HG03457 (cell line): ENCODE measurements around the gene CCDC174.
"Not testable (repeated sequence)": the region's sequence is repeated elsewhere in the genome, so short reads cannot be mapped to it uniquely, and the experiment has no call there.

Source experiments
- ATAC-seq: cut with Tn5 transposase; IDR thresholded peaks from one replicate; pipeline ENCODE4 v1.9.1; 2021; ENCODE audit warnings: moderate number of reproducible peaks; ENCODE audit not compliant: unreplicated experiment

CCDC174 gene

DNA sequence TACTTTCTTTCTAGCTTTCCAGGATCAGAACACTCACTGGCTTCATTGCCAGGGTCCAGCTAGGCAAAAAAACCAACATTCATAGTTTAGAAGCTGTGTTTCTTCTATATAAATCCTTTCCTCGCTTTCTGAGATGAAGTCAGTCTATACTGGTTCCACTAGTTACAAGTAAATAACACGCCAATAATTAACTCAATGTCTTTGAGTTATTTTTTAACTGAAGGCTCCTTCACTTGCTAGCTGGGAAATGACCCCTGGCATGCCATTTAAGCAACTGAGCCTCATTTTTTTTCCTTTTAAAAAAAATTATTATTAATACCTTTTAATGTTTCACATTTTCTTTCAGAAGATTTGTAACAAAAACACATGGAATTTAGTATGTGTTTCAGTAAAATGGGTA is 2.1 kb upstream of the CCDC174 start:
- ATAC-seq = no peak

DNA sequence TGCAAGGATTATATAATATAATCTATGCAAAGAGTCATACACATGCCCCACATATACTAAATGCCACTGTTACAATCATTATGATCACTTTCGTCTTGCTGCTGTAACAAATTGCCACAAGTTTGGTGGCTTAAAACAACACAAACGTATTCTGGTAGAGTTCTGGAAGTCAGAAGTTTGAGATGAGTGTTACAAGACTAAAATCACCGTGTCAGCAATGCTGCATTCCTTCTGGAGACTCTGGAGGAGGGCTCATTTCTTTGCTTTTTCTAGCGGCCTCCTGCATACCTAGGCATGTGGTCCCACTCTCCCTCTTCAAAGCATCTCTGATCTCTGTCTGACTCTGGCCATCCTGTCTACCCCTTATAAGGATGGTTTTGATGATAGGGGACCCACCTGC is 1.4 kb upstream of the CCDC174 start:
- no peak for ATAC-seq

DNA sequence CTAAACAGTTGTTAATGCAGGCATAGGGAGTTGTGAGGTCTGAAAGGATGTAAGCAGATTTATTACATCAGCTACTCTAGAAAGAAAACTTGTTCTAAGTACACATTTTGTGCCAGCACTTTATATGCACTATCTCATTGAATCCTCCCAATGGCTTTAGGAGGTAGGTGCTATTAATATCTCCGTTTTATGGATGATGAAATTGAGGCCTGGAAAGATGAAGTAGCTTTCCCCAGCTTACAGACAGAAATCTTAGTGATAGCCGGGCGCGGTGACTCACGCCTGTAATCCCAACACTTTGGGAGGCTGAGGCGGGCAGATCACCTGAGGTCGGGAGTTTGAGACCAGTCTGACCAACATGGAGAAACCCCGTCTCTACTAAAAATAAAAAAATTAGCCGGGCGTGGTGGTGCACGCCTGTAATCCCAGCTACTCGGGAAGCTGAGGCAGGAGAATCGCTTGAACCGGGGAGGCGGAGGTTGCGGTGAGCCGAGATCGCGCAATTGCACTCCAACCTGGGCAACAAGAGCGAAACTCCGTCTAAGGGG is 872 bp downstream of the CCDC174 start:
- ATAC-seq = not testable (repeated sequence)

DNA sequence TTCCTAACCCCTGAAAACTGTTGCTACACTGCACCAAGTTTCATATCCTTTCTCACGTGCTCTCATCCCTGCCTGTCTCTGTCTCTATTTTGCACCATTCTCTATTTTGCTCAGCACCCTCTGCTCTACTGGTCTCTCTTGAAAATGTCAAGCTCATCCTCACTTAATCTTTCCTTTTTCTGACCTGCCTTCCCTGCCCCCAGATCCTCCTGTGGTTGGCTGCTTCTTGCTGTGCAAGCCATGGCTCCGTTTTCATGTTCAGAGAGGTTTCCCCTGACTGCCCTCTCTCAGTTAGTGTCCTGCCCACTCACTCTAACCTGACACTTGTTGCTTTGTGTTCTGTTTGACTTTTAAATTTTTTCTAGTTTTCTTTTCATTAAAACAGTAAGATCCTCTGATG is 6.0 kb downstream of the CCDC174 start:
- ATAC-seq = no peak

DNA sequence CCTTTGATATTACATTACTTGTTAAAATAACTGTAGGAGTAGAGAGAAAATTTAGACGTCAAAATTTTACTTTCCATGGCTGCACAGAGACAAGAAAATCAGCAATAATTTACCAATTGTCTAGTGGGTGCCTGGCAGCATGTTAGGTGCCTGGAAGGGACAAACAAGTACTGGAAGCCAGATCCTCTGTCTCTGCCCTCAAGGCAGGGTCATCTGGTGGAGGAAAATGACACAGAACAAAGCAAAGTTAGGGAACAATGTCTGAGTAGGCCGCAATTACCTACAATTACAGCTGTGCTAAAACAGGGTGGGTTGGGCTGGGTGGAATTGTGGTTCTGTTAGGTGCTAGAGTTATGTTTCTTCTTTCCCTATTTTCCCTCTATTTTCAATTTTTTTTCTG is 7.4 kb downstream of the CCDC174 start:
- ATAC-seq = no peak

DNA sequence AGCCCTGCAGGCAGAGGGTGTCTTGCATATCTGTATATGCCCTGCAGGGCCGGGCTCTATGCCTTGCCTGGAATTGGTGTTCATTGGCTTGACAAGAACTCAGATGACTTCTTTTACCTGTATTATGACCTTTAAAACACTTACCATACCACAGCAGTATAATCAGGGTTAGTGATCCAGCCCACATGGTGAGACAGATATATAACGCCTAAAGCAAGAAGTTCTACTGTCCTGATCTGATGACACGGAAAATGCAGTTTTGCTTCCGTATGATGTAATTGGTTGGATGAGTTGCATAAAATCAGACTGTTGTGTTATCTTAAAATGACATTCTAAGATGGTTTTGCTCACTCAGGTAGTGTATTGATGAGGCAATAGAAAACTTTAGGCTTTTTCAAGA is 9.4 kb downstream of the CCDC174 start:
- ATAC-seq = no peak

DNA sequence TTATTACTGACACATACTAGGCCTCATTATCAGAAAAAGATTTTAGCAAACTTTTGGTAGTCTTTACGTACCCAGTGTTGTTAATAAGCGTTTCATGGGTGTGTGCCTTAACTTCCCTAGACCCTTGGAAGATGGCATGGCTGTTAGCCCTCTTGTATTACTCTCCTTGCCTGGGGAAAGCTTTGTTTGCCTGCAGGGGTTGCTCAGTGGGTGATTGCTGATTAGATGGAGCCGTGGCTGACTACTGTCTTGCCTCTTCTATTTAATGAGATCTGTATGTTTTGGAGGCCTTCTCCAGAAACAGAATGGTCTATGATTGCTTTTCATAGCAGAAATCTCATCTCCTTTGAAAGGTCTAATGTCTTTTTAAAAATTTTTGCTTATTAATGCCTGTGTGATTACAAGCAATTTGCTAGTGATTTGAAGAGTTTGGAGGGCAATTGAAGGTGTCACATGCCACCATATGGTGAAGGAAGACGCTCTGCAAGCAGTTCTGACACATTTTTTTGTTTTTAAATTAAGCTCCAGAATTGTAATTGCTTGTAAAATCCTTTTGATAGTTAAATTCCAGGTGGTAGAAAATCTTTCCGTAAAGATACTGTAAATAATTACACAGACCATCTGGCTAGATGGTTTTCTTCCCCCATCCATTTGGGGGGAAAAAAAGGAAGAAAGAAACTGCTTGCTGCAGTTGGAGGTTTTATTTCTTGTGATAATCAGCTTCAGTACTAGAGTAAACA is 12.0 kb downstream of the CCDC174 start:
- ATAC-seq = no peak

DNA sequence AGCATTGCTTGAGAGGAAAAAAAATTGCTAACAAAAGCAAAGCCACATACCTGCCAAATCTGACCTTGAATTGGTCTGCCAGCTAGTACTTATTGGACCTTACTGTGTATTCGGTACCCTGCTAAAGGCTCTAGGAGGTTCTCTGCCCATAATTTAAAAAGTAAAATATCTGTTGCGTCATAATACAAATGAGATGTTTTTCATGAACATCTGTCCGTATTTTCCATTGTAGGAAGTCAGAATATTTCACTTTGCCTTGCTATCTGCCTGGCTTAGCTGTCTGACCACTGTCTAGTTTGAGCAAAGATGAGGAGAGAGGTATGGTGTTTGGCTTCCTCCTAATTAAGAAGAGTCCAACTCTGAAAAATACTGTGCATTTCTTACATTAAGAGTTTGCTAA is 12.6 kb downstream of the CCDC174 start:
- no peak for ATAC-seq

DNA sequence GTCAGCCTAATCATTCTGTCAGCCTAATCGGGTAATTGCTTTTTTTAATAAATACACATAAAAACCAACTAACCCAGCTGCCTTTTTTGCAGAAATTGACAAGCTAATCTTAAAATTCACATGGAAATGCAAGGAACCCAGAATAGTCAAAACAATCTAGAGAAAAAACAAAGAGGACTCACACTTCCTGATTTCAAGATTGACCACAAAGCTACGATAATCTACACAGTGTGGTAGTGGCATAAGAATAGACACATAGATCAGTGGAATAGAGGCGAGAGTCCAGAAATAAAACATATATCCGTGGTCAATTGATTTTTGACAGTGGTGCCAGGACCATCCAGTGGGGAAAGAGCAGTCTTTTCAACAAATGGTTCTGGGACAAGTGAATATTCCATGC is 21.0 kb downstream of the CCDC174 start:
- ATAC-seq = no peak

DNA sequence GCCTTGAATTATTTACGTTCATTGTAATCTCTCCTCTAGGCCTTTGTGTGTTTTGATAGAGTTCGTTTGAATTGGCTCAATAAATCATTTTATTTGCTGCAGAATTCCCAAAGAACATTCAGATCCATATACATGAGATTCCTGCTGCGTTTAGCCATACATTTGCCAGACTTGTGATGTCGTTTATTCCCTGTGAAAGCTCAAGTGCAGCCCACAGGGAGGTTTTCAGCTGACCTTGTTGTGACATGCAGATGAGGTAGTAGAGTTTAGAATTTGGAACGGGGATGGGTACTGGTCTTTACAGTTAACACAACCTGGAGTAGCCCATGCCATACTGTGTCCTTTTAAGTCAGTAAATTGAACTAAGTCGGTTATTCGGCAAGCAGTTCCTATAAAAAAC is 23.3 kb downstream of the CCDC174 start, which contains the start of gene C3orf20:
Gene C3orf20 (plus strand): TSS at position 301 of the 400 bp plus-strand sequence. CDS start 7,573 bp downstream, outside the sequence.
- no peak for ATAC-seq

DNA sequence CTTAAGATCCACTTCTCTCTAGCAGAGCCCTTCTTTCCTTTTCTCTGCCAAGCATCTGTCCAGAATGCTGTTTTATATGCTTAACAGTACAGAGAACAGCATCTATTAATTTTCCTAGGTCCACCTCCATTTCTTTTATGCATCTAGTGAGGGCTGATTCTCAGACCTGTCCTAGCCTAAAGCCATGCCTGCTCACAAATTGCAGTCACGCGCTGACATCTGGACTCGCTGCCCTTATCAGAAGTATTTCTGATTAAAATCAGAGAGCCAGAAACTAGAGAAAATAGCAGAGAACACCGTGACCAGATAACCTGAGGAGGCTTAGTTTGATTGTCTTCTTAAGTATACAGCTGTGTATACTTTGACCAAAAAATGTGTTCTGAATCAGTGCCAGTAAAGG is 25.3 kb downstream of the CCDC174 start:
- ATAC-seq = no peak

DNA sequence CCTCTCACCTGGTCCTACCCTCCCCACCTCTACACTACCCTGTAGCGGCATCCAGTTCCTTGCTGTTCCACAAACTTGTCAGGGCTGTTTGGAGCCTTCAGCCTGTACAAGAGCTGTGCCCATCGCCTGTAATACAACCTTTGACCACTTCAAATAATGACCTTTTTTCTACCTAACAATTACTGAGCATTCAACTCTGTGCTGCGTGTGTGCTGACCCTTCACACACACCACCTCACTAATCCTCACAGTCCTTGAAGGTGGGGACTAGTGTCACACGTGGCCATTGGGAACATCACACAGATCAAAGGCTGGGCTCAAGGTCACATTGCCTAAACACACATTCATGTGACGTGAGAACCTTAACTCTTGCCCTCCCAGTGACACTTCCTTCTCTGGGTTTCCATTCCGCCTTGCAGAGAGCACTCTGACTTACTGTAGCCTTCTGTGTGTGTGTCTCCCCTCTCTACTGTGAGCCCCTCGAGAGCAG is 26.5 kb downstream of the CCDC174 start:
- no peak for ATAC-seq

DNA sequence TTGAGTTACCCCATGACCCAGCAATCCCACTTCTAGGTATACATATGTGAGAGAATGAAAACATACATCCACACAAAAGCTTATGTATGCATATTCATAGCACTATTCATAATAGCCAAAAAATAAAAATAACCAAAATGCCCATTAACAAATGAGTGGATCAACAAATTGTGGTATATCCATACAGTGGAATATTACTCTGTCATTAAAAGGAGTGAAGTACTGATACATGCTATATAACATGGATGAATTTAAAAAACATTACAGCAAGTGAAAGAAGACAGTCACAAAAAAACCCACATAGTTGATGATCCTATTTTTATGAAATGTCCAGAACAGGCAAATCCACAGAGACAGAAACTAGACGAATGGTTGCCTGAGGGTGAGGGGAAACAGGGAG is 28.6 kb downstream of the CCDC174 start:
- ATAC-seq = no peak

DNA sequence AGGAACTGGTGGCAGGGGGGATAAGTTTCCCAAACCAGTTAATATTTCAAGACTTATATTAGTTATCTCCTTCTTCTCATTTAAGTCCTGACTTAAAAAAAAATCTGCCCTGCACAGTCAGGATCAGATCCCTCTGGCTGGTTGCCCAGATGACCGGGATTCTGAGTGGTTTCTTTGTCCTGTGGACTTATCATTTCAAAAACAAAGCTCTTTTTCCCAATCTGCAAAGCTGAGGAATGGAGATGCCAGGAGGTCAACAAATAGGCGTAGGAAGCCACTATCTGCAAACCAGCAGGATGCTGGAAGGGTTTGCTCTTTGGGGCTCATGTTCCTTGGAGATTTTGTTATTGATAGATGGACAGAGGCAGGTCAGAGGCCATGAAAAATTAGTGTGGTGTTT is 29.2 kb downstream of the CCDC174 start:
- ATAC-seq = no peak

DNA sequence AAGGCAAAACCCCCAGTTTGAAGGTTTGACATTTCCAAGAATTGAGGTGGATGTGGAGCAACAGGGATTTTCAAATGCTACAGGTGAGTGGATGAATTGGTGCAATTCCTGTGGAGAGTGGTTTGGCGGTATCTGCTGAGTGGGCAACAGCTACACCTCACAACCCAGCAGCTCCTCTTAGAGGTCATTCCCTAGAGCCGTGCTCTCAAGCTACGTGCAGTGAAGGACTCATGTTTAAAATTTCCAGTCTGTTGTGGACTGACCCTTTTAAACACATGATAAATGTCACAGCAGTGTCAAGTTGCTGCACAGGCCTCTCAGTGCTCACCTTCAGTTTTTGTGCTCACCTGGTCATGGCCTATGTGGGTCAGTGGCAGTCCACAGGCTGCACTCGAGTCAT is 32.9 kb downstream of the CCDC174 start:
- no peak for ATAC-seq

DNA sequence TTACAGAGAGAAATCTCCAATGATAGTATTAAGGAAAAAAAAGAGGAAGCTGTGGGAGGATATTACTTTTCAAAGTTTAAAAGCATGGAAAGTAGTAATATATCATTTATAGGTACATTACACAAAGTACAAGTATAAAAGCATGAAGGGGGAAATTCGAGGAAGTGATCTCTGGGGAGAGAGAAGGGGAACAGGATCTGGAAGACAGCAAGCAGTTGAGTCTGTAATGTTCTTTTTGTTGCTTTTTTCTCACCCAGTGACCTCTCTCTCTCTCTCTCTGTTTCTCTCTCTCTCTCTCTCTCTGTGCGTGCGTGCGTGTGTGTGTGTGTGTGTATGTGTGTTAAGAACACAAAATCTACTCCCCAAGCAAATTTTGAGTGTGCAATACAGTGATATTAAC is 33.6 kb downstream of the CCDC174 start:
- ATAC-seq = no peak

DNA sequence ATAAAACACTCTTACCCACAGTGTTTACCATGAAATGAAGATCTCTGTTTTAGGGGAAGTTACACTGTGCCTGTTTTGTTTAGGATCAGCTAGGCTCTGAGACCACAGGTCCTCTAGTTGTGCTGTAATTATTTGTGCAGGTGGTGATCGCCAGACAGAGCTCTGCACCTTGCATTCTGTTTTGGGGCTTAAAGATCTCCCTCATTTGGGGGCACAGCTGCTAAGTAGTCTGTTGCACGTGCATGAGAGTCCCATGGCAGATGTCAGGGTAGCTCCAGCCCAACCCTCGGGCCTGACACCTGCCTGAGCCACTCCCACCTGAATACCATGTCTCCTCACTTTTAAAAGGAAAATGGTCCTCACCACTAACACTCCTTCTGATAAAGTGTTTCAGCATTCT is 35.8 kb downstream of the CCDC174 start:
- ATAC-seq = no peak

DNA sequence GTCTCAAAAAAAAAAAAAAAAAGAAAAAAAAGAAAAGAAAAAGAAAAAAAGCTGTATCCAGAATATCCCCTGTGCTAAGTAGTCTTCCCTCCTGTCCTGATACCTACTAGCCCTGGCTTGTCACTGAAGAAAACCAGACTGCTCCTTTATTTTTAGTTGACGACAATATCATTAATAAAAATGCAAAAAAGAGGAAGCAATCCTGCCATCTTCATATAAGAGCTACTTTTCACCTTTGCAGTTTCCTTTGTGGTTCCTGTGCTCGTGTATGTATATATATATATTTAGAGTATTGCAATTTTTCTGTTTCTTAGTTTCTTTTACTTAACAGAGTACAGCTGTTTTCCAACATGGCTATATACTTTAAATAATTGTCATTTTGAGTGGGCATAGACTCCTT is 37.0 kb downstream of the CCDC174 start:
- ATAC-seq = no peak

DNA sequence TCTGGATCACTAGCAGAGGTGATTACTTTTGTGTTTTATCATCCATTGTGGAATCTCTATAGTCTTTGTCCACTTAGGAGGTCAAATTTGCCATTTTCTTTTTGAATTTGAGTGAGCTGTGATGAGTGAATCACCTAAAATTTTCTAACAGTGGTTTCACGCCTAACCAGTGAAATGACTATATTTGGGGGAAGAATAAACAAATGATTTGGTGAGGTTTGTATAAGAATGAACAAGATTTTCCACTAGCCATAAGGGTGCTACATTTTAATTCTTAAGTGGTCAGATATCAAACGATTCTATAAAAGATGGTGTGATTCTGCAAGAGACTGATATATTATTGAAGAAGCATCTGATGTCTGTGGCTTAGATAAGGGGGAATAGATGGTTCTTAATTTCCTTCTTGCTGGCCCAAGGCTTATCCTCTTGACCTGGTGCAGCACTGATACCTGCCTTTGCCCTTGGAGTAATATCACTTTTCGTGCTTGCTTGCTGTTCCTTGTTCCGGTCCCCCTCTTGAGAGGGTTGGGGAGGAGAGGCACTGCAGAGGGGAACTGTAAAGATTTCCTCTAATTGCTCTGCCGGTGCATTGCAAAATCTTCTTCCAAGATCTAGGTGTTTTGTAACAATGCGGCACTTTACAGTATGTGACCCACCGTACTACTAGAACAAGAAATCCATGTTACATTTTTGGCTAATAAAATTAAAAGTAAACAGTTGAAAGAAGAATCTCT is 37.9 kb downstream of the CCDC174 start:
- no peak for ATAC-seq

DNA sequence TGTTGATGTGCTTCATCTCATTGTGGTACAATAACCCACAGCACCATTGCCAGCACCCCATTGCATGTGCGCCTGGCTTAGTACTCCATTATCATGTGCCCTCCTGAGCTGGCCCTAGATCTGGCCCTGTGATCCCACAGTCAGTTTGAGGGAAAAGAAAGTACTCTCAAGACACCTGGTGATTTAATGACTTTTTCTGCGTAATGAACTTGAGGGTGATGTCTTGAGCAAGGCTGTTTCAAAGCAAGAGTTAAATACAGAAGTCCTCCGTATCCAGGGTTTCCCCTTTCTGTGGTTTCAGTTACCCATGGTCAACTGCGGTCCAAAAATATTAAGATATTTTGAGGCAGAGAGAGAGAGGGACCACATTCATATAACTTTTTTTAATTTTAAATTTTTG is 39.7 kb downstream of the CCDC174 start:
- ATAC-seq = peak; percentile 51

DNA sequence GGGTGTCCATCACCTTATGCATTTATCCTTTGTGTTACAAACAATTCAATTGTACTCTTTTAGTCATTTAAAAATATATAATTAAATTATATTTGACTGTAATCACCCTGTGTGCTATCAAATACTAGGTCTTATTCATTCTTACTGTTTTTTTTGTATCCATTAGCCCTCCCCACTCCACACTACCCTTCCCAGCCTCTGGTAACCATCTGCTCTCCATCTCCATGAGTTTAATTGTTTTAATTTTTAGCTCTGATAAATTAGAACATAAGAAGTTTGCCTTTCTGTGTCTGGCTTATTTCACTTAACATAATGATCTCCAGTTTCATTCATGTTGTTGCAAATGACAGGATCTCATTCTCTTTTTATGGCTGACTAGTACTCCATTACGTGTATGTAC is 40.2 kb downstream of the CCDC174 start:
- no peak for ATAC-seq

DNA sequence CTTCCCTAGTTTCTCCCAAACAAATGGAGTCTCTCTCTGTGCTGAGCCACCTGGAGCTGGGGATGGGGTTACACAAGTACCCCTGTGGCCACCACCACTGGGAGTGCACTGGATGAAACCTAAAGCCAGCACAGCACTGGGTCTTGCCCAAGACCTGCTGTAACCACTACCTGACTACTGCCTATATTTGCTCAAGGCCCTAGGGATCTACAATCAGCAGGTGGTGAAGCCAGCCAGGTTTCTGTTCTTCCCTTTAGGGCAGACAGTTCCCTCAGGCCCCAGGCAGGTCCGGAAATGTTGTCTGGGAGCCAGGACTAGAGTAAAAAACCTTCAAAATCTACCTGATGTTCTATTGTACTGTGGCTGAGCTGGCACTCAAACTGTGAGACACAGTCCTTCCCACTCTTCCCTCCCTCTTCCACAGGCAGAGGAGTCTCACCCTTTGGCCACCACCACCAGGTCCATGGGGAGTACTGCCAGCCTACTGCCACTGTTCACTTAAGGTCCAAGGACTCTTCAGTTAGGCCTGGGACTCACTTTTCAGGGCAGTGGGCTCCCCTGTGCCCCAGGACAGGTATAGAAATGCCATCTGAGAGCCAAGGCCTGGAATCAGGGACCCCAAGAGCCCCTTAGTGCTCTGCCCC is 47.2 kb downstream of the CCDC174 start:
- no peak for ATAC-seq
